GM10248 (cell line): ENCODE data around the gene SARS1.
"Not testable (repeated sequence)": the region's sequence is repeated elsewhere in the genome, so short reads cannot be mapped to it uniquely, and the experiment has no call there.

ENCODE experiments used
- CTCF ChIA-PET: fragments of 300-600 bp; sonication (Branson Sonifier 250); formaldehyde crosslinking; extraction: SDS; loops from one replicate; lab custom pipeline; 2021; ENCODE audit warnings: antibody characterized with exemption; lab: Yijun Ruan, JAX
- POLR2A ChIA-PET: fragments of 350-650 bp; sonication (Branson Sonifier 250); formaldehyde crosslinking; extraction: SDS; loops from one replicate; lab custom pipeline; 2020; ENCODE audit warnings: antibody characterized with exemption; lab: Yijun Ruan, JAX
- DNase-seq: peaks from one replicate; pipeline ENCODE4 v3.0.0; 2012; ENCODE audit errors: extremely low spot score
- TF ChIP-seq, protein P1 (sequence below): IDR thresholded peaks from 2 replicates; pipeline ENCODE4 v1.5.1; 2012; ENCODE audit warnings: mild to moderate bottlenecking, low read depth; ENCODE audit errors: extremely low read depth, missing control alignments, control extremely low read depth

SARS1 gene, protein sequence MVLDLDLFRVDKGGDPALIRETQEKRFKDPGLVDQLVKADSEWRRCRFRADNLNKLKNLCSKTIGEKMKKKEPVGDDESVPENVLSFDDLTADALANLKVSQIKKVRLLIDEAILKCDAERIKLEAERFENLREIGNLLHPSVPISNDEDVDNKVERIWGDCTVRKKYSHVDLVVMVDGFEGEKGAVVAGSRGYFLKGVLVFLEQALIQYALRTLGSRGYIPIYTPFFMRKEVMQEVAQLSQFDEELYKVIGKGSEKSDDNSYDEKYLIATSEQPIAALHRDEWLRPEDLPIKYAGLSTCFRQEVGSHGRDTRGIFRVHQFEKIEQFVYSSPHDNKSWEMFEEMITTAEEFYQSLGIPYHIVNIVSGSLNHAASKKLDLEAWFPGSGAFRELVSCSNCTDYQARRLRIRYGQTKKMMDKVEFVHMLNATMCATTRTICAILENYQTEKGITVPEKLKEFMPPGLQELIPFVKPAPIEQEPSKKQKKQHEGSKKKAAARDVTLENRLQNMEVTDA

DNA sequence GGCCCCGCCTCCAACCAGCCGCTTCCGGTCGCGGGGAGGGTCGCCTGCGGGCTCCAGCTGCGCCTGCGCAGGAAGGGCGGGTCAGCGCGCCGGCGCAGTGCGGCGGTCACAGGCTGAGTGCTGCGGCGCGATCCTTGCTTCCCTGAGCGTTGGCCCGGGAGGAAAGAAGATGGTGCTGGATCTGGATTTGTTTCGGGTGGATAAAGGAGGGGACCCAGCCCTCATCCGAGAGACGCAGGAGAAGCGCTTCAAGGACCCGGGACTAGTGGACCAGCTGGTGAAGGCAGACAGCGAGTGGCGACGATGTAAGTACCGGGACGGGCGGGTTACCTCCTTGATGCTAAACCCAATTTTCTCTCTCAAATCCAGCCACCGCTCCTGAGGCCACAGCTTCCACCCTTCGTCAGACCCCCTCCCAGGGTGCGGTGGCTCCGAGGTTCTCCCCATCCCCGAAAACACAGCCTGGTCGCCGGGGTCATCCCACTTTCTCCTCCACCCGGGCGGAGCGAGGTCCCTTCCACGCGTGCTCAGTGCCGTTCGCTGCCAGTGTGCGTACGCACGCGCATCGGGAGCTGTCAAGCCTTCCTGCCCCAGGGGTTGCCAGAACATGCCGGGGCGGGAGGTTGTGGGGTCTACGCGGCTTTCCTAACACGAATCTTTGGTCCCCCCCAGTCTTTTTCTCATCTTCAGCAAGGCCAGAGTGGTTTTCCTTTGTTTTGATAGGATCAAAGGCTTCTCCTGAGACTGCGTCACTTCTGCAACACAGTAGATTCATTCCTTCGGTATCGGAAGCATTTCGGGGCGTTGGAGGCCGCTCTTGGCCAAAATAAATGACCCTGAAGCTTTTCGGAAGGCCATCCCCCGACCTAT, at the start of gene SARS1:
Gene SARS1 (plus strand): TSS at position 95 of the 870 bp plus-strand sequence. CDS start 75 bp downstream, at position 170.
- TF ChIP-seq, protein P1, sequence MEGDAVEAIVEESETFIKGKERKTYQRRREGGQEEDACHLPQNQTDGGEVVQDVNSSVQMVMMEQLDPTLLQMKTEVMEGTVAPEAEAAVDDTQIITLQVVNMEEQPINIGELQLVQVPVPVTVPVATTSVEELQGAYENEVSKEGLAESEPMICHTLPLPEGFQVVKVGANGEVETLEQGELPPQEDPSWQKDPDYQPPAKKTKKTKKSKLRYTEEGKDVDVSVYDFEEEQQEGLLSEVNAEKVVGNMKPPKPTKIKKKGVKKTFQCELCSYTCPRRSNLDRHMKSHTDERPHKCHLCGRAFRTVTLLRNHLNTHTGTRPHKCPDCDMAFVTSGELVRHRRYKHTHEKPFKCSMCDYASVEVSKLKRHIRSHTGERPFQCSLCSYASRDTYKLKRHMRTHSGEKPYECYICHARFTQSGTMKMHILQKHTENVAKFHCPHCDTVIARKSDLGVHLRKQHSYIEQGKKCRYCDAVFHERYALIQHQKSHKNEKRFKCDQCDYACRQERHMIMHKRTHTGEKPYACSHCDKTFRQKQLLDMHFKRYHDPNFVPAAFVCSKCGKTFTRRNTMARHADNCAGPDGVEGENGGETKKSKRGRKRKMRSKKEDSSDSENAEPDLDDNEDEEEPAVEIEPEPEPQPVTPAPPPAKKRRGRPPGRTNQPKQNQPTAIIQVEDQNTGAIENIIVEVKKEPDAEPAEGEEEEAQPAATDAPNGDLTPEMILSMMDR, result no peak
- POLR2A ChIA-PET, result interaction anchor here (0.6 to 1.1 kb wide), 4 partner anchors 10 to 256 kb away, joined by 3 read pairs; no protein-coding TSS in a partner anchor
- DNase-seq, result peak; percentile 95
- CTCF ChIA-PET, result interaction anchor here (0.6 to 3.2 kb wide), 12 partner anchors 9 to 318 kb away, joined by 3 to 22 read pairs (median 4); a partner anchor contains a TSS

DNA sequence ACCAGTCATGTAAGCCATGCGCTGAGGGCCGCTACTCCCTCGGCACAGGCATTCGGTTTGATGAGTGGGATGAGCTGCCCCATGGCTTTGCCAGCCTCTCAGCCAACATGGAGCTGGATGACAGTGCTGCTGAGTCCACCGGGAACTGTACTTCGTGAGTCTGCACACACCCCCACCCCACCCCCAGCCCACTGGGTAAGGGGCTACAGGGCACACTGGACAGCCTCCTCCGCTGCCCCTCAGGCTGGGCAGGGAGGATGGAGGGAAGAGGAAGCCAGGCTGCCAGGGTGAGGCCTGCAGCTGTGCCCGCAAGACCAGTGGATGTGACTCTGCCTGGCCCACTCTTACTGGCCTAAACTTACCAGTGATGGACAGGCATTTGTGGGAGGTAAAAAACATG, 49.2 kb upstream of the SARS1 start:
- TF ChIP-seq, protein P1, result no peak
- no peak for DNase-seq
- ChIA-PET CTCF (interaction anchor here (1.6 kb wide), 1 partner anchor 53 kb away, joined by 7 read pairs; a partner anchor contains a TSS), POLR2A (interaction anchor here (1.0 kb wide), 1 partner anchor 16 kb away, joined by 5 read pairs; no protein-coding TSS in a partner anchor)

DNA sequence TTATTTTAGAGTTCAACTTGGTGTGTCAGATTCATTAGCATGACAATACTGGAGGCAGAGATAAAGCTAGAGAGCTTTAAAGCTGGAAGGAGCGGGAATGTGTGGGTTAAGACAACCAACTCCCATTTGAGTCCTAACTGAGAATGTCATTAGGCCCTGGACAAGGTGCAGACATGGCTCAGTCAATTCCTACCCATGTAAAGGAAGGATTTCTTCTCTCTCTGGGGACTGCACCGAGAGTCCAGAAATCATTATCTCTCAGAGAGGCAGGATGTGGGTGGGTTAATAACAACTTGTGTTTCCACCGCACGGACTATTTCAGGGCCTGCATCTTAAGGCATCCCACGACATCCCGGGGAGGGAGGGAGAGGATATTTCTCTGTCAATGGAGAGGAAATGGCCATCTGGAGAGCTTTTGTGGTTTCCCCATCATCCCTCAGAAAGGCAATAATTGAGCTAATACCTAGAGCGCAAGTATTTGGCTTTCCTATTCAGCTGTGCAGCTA, 46.7 kb upstream of the SARS1 start:
- POLR2A ChIA-PET, result no interaction called here
- TF ChIP-seq, protein P1, result no peak
- CTCF ChIA-PET, result interaction anchor here (1.1 to 1.4 kb wide), 2 partner anchors 25 to 27 kb away, joined by 3 read pairs; no protein-coding TSS in a partner anchor
- DNase-seq, result peak; percentile 43

DNA sequence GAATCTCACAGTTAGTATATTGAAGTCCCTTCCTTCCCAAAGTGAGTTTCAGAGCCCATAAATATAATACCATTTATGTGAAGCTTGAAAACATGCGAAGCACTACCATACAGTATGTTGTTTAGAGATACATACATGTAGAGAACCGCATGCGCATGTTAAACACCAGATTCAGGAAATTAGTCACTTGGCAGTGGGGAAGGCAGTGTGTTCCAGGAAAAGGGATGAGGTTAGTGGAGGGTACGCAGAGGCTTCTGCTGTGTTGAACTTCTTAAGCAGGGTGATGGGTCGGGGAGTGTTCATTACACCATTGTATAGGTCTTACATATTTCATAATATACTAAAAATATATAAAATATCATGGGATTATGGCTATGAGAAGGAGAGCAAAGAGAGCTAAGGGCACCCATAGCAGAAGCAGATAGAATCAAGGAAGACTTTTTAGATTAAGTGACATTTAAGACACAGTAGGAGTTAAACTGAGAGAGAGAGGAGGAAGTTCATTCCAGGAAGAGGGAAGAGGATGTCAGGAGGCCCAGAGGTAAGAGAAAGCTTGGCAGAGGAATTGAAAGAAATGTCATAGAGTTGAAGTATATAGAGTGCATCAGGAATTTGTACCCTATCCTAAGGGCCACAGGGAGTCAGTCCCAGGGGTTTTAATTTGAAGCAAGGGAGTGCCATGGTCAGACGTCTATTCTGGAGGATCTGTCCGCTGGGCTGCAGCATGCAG, 43.5 kb upstream of the SARS1 start:
- CTCF ChIA-PET, result interaction anchor here (0.6 to 2.0 kb wide), 3 partner anchors 10 to 719 kb away, joined by 3 to 7 read pairs (median 3); no protein-coding TSS in a partner anchor
- TF ChIP-seq, protein P1, result no peak
- DNase-seq, result no peak
- POLR2A ChIA-PET, result no interaction called here

DNA sequence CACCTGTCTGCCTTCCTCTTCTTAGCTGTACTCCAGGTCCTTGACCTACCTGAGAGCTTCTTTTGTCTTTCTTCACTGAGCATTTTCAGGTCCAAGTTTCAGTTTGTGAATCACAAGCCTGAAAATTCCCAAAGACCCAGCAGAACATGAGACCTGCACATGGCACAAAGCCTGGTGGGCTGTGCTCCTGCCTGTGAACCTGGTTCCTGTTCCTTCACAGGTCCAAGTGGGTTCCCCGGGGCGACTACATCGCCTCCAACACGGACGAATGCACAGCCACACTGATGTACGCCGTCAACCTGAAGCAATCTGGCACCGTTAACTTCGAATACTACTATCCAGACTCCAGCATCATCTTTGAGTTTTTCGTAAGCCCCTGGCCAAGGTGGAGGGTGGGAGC, 42.1 kb upstream of the SARS1 start:
- ChIA-PET POLR2A (no interaction called here), CTCF (interaction anchor here (1.5 to 1.6 kb wide), 2 partner anchors 10 to 19 kb away, joined by 4 to 5 read pairs; no protein-coding TSS in a partner anchor)
- DNase-seq, result no peak
- TF ChIP-seq, protein P1, result no peak

DNA sequence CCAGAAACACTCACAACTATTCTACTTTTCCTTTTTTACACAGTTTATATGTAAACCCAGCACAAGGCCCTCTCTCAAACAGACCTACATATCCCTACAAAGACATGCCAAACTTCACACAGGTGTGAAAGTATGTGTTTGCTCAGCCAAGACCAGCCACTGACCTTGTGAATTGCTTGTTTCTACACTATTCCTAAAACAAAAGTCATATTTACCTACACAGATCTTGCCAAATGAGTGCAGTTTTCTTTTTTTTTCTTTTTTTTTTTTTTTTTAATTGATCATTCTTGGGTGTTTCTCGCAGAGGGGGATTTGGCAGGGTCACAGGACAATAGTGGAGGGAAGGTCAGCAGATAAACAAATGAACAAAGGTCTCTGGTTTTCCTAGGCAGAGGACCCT, 37.4 kb upstream of the SARS1 start:
- DNase-seq, CTCF ChIA-PET, POLR2A ChIA-PET: not testable (repeated sequence)

DNA sequence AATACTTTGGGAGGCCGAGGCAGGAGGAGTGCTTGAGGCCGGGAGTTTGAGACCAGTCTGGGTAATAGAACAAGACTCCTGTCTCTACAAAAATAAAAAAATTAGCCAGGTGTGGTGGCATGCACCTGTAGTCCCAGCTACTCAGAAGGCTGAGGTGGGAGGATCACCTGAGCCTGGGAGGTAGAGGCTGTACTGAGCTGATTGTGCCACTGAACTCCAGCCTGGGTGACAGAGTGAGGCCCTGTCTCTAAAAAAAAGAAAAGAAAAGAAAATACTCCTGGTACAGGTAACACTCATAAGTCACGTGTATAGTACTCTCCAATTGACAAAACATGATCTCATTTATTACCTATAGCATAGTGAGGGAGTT, 33.0 kb upstream of the SARS1 start:
- CTCF ChIA-PET, result interaction anchor here (1.0 to 2.4 kb wide), 4 partner anchors 8 to 40 kb away, joined by 3 to 6 read pairs (median 4); no protein-coding TSS in a partner anchor
- DNase-seq, POLR2A ChIA-PET: not testable (repeated sequence)
